HG02885 (cell line): ENCODE results near the gene HLF.

Experiments used
- ATAC-seq: cut with Tn5 transposase; IDR thresholded peaks from one replicate; pipeline ENCODE4 v1.9.1; 2021; ENCODE audit warnings: mild to moderate bottlenecking; ENCODE audit not compliant: unreplicated experiment, poor library complexity

The HLF gene, protein sequence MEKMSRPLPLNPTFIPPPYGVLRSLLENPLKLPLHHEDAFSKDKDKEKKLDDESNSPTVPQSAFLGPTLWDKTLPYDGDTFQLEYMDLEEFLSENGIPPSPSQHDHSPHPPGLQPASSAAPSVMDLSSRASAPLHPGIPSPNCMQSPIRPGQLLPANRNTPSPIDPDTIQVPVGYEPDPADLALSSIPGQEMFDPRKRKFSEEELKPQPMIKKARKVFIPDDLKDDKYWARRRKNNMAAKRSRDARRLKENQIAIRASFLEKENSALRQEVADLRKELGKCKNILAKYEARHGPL

DNA sequence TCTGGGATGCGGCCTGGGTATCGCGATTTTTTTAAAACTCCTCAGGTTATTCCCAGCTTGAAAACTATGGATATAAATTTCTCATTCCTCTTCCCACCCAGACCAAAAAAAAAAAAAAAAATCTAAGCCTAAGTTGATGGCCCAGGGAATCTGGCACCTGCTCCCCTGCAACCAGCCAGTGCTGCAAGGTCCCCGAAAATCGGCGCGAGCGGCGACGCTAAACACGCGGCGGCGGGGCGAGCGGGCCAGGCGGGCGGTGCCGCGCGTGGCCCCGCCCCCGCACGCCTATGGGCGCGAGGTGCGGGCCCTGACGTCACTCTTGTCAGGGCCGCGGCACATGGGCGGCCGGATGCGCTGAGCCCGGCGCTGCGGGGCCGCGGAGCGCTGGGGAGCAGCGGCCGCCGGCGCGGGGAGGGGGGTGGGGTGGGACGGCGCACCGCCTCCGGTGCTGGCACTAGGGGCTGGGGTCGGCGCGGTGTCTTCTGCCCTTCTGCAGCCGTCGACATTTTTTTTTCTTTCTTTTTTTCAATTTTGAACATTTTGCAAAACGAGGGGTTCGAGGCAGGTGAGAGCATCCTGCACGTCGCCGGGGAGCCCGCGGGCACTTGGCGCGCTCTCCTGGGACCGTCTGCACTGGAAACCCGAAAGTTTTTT is at the start of gene HLF:
Gene HLF, plus strand, starts transcription at position 316 of the 654 bp plus-strand sequence. CDS start 525 bp downstream, outside the sequence.
- peak; percentile 96 for ATAC-seq

DNA sequence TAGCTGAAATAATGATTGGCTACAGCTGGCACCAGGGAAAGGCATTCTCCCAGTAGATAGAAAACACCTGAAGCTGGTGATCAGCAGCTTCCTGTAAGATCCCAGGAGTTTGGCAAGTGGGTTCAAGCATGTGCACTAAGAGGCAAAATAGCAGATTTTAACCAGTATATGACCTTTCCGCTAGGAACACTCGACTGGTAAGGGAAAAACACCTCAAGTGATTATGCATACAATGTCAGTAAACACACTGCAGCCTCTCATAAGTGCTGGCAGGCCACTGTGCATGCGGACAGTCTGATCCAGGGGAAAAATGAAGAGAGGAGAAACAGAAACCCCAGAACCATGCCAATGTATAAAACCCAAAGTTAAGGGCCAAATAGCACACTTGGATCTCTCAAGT is 49.0 kb upstream of the HLF start:
- no peak for ATAC-seq

DNA sequence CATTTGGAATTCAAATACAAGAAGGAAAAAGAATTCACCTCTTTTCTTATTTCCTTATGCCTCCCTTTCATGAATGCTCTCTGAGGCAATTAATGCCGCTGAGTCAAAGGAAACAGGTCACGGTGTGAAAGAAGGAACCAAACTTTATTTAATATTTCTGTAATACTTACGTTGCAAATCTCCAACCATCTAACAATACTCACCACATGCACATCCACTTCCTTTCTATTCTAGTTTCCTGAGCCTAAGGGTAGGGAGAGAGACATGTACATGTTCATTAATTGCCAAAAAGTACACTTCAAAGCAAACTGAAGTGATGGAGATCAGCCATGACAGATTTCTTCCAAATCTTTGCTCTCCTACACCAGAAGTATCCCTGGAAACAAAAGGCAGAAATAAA is 47.9 kb upstream of the HLF start:
- no peak for ATAC-seq

- no peak for ATAC-seq
Measured at GRCh38 chr17:55219459-55219858, 45.3 kb upstream of the HLF start.

- ATAC-seq = no peak
Measured at GRCh38 chr17:55219934-55220333, 44.8 kb upstream of the HLF start.

DNA sequence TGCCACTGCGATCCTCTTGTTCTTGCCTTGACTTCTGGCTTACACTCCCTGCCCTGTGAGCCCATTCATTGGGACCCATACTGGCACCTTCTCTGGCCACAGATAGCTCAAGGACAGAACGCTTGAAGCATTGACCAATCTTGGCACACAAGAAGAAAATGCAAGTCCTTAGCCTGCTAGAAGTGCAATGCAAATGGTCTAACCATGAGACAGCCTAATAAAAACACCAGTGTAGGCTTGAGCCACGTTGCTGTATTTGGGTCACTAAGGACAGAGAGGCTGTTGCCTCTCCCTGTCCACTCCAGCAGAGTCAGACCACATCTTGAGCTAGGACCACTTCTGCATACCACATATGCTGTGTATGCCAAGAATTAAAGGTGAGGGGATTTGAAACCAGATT is 41.2 kb upstream of the HLF start:
- no peak for ATAC-seq

- ATAC-seq = no peak
Measured at GRCh38 chr17:55224746-55225145, 40.0 kb upstream of the HLF start.

- ATAC-seq = no peak
Measured at GRCh38 chr17:55225237-55225636, 39.5 kb upstream of the HLF start.

- no peak for ATAC-seq
Measured at GRCh38 chr17:55228683-55229192, 36.0 kb upstream of the HLF start.

DNA sequence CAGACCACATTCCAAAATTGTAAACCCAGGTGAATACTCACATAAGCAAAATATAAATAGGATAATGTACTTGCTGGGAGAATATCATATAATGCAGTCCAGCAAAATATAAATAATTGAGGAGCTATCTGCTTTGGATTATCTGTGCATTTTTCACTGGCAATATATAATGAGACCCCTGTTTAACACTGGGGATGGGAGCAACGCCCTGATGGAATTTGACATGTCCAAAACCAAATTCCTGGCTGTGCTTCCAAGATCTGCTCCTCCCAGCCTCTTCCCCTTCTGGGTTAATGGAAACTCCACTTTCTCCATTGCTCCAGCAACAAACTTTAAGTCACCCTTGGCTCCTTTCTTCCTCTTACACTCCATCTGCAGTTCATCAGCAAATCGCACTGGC is 35.5 kb upstream of the HLF start:
- no peak for ATAC-seq

GRCh38 chr17:55230716-55231115 is 34.0 kb upstream of the HLF start:
- ATAC-seq = no peak

- no peak for ATAC-seq
Measured at GRCh38 chr17:55233840-55234239, 30.9 kb upstream of the HLF start.

GRCh38 chr17:55236316-55236715 is 28.4 kb upstream of the HLF start:
- ATAC-seq = no peak

DNA sequence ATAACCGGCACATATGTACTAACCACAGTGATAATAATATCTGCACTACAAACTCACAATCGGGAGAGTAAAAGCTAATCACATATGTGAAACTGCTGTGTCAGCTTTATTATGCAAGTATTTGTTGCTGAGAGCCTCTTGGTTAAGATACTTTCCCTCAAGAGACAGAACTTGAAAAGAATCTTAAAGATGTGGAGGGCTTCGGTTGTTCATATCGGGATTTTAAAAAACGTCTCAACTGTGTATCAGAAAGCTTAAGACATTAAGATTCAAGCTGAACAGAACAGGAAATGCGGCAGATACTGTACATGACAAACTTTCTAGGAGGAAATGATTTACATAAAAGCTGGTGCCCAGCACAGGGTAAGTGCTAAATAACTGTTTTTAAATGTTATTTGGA is 27.5 kb upstream of the HLF start:
- no peak for ATAC-seq

DNA sequence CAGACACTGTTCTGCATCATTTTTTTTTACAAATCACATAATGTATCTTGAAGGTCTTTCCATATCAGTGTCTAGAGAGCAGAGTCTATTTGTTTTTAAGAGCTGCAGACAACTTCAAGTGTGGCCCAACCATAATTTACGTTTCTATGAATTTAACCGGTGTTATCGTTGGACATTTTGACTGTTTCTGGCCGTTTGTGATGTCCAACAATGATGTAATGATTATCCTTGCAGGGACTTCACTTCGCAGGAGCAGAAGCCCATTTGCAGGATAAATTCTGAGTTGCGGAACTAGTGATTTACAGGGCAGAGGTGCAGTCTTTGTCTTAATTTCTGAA is 26.9 kb upstream of the HLF start:
- no peak for ATAC-seq

GRCh38 chr17:55238179-55238930 is 26.4 kb upstream of the HLF start:
- peak; percentile 93 for ATAC-seq

GRCh38 chr17:55238931-55239297 is 25.8 kb upstream of the HLF start:
- ATAC-seq = peak; percentile 22

DNA sequence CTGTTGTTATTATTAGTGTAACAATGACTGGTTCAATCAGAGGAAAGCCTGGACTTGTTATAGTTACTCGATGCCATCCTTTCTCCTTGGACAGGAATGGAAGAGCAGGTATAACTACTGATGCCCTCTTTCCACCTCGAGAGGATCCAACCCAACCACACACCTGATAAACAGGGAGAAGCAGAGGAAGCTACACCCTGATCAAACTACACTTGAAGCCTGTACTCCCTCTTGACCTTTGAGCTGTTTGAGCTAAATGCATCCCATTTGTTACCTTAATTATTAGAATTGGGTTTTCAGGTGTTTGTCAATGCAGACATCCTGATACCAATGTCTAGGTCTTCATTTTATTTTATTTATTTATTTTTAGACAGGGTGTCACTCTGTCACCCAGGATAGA is 23.7 kb upstream of the HLF start:
- ATAC-seq = no peak

GRCh38 chr17:55242476-55242875 is 22.3 kb upstream of the HLF start:
- ATAC-seq = no peak

DNA sequence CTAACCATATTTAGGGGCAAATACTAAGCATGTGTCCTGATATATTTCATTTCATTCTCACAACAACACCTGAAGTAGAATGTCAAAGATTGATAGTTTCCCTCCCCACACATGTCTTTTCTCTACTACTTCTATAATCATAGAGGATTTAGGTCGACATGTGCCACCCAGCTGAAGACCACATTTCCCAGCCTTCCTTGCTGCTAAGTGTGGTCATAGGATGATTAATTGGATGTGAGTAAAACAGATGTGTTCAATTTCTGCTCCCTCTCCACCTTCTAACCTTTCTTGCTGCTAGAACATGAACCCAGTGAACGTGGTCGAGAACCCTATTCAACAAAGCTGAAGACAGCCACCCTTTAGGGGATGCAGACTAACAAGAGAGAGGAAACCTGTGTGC is 18.8 kb upstream of the HLF start:
- ATAC-seq = no peak

DNA sequence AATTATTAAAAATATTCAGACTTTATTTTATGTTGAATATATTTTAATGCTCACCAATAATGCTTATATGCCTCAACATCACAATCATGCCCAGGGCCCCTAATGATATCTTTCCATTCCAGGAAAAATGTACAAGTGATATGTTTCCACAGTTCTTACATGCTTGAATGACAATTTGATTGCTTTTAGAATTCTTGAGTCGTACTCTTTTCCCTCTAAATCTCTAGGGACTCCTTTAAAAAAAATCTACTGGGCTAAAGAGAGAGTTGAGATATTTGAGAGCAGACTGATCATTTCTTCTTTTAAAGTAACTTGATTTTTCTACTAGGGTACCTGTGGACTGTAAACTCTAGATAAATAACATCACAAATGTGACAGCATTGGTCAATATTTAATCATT is 18.2 kb upstream of the HLF start:
- ATAC-seq = no peak
